ENCODE measurements around the gene IREB2. TPM values are rescaled to one million over a fixed set of nuclear protein-coding genes. Genes with fewer than 3 reads are reported as not detected.

Gene IREB2
- total and polyA plus RNA-seq, 2 of the 13 experiments (the other 11 are each of a cell fraction or from before 2014, with no cell fraction given), result 24.2 to 30.4 TPM

DNA sequence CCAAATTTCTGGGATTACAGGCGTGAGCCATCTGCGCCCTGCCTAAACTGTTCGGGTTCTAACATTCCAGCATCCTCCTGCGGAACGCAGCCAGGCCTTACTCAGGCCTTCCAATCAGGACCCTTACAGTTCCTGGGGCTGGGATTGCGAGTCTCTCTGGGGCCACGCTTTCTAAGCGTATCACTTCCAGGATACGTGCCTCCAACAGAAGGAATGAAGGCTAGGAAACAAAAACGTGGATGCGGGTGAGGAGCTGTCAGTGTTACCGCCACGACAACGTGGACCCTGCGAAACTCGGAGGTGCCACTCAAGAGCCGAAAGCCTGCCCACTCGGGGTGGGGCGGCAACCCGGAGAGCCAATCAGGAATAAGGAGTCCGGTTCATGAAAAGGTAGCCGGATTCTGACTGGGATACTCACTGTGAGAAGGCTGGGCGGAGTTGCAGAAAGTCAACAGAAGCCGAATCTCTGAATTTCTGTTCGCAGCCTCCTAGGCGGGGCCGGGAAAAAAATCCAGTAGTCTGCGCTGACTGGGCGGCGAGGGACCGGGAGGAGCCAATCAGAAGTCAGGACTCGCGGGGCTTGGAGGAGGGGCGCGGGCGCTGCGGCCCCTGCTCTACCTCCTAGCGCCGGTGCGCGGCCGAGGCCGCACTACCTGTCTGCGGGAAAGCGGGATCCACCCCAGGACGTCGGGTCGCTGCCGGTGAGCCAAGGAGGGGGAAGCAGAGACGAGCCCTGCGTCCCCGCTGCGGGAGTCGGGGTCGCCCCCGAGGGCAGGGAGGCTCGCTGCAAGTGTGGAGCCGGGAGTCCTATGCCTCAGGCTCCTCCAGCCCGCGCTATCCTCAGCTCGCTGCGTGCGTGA lies 69.2 kb downstream of the IREB2 start, which contains the start of gene HYKK:
Gene HYKK (plus strand): TSS at position 607 of the 860 bp plus-strand sequence. CDS start 5,512 bp downstream, outside the sequence.
- no peaks in the 10 kb centered on the region for H3K79me2 ChIP-seq (ENCODE audit: insufficient read depth, low read length)
- WGBS (ENCODE audit: low lambda C conversion rate), result 1% methylated on average over 24 of the region's 63 CpGs
- FAIRE-seq (peak; percentile 98), DNase-seq (ENCODE audit: low spot score) (peak; percentile 98), ATAC-seq (peak; percentile 97)
- BruUV-seq (replicated peaks), result no TSS peak
- H3K9ac ChIP-seq (ENCODE audit: insufficient read depth, low read depth, low read length), result peak within 1 kb of the TSS; percentile 63
- ChIA-PET POLR2A (interaction anchor here (0.6 to 3.6 kb wide), 5 partner anchors 33 to 208 kb away, joined by 3 to 17 read pairs (median 4); partner anchors contain the start of genes CHRNA5, IREB2, PSMA4 and SKIC8), CTCF (ENCODE audit: low intra/inter-chr PET ratio, low total read pairs) (no interaction called here)
- peak within 1 kb of the TSS; percentile 96 for H3K4me2 ChIP-seq (ENCODE audit: low read depth, low read length)
- in situ Hi-C loops (cut with HindIII; ENCODE audit: extremely low pct_ligation_motif_present, low pct_unique_long_range_greater_than_20kb), result no loop called here
- peaks cover 29% of the 10 kb centered on the region for H3K4me1 ChIP-seq (ENCODE audit: insufficient read depth, low read length)
- peak within 1 kb of the TSS; percentile 84 for H2AFZ ChIP-seq (ENCODE audit: low read length)
- H4K20me1 ChIP-seq (ENCODE audit: insufficient read depth, low read length), result no peaks in the 10 kb centered on the region
- no peaks in the 10 kb centered on the region; a peak in 1 of 5 replicates for H3K27me3 ChIP-seq (ENCODE audit: control insufficient read depth in 1 of 2, insufficient read depth in 2 of 2, low read length in 2 of 2)
- H3K27ac ChIP-seq (ENCODE audit: extremely low read length, insufficient read depth, low read length), result peak within 1 kb of the TSS; percentile 55
- no peaks in the 10 kb centered on the region for H3K9me3 ChIP-seq (ENCODE audit: low read length)
- H3K36me3 ChIP-seq (replicated peaks in 1 of 2; ENCODE audit: control insufficient read depth in 1 of 2, insufficient read depth in 2 of 2, low read length in 2 of 2), result no peaks in the 10 kb centered on the region
- intact Hi-C loops (cut with micrococcal nuclease; ENCODE audit: unreplicated experiment), result loop anchor here (5.0 to 10.0 kb wide), 2 partner anchors 35 to 58 kb away; partner anchors contain the start of genes CHRNA5 and PSMA4
- peak within 1 kb of the TSS; percentile 69 to 84 (median 83) for H3K4me3 ChIP-seq (replicated peaks in 1 of 3; ENCODE audit: insufficient read depth in 1 of 3, low read depth in 2 of 3, low read length in 3 of 3)
- TF ChIP-seq, protein P1, sequence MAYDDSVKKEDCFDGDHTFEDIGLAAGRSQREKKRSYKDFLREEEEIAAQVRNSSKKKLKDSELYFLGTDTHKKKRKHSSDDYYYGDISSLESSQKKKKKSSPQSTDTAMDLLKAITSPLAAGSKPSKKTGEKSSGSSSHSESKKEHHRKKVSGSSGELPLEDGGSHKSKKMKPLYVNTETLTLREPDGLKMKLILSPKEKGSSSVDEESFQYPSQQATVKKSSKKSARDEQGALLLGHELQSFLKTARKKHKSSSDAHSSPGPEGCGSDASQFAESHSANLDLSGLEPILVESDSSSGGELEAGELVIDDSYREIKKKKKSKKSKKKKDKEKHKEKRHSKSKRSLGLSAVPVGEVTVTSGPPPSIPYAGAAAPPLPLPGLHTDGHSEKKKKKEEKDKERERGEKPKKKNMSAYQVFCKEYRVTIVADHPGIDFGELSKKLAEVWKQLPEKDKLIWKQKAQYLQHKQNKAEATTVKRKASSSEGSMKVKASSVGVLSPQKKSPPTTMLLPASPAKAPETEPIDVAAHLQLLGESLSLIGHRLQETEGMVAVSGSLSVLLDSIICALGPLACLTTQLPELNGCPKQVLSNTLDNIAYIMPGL (CRISPR knock-in tag; IDR thresholded peaks at IDR 0.05; ENCODE audit: borderline replicate concordance in 1 of 2, low read depth in 1 of 2), result peak; percentile 55 to 80; a peak in 2 of 4 replicates
- TF ChIP-seq, protein P2, sequence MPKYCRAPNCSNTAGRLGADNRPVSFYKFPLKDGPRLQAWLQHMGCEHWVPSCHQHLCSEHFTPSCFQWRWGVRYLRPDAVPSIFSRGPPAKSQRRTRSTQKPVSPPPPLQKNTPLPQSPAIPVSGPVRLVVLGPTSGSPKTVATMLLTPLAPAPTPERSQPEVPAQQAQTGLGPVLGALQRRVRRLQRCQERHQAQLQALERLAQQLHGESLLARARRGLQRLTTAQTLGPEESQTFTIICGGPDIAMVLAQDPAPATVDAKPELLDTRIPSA (CRISPR knock-in tag; IDR thresholded peaks at IDR 0.05; ENCODE audit: borderline replicate concordance), result no peak
- TF ChIP-seq, protein P3, sequence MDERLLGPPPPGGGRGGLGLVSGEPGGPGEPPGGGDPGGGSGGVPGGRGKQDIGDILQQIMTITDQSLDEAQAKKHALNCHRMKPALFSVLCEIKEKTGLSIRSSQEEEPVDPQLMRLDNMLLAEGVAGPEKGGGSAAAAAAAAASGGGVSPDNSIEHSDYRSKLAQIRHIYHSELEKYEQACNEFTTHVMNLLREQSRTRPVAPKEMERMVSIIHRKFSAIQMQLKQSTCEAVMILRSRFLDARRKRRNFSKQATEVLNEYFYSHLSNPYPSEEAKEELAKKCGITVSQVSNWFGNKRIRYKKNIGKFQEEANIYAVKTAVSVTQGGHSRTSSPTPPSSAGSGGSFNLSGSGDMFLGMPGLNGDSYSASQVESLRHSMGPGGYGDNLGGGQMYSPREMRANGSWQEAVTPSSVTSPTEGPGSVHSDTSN (CRISPR knock-in tag; IDR thresholded peaks at IDR 0.05), result peak; percentile 88
- TF ChIP-seq SRSF1 (optimal IDR thresholded peaks at IDR 0.05; ENCODE audit: low read depth, low read length) (peak; percentile 68), PHF21A (CRISPR knock-in tag; IDR thresholded peaks at IDR 0.05) (peak; percentile 89), MXD4 (CRISPR knock-in tag; IDR thresholded peaks at IDR 0.05) (peak; percentile 91), ARNT (IDR thresholded peaks at IDR 0.05) (no peak), MIER2 (CRISPR knock-in tag; IDR thresholded peaks at IDR 0.05) (no peak), ZNF605 (CRISPR knock-in tag; IDR thresholded peaks at IDR 0.05) (peak; percentile 95), SSRP1 (CRISPR knock-in tag; IDR thresholded peaks at IDR 0.05) (no peak), NFYC (CRISPR knock-in tag; IDR thresholded peaks at IDR 0.05) (peak; percentile 85; the same call in 1 of the 2 replicates)
- TF ChIP-seq, protein P4, sequence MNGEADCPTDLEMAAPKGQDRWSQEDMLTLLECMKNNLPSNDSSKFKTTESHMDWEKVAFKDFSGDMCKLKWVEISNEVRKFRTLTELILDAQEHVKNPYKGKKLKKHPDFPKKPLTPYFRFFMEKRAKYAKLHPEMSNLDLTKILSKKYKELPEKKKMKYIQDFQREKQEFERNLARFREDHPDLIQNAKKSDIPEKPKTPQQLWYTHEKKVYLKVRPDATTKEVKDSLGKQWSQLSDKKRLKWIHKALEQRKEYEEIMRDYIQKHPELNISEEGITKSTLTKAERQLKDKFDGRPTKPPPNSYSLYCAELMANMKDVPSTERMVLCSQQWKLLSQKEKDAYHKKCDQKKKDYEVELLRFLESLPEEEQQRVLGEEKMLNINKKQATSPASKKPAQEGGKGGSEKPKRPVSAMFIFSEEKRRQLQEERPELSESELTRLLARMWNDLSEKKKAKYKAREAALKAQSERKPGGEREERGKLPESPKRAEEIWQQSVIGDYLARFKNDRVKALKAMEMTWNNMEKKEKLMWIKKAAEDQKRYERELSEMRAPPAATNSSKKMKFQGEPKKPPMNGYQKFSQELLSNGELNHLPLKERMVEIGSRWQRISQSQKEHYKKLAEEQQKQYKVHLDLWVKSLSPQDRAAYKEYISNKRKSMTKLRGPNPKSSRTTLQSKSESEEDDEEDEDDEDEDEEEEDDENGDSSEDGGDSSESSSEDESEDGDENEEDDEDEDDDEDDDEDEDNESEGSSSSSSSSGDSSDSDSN (CRISPR knock-in tag; IDR thresholded peaks at IDR 0.05), result peak; percentile 57
- TF ChIP-seq, protein P5, sequence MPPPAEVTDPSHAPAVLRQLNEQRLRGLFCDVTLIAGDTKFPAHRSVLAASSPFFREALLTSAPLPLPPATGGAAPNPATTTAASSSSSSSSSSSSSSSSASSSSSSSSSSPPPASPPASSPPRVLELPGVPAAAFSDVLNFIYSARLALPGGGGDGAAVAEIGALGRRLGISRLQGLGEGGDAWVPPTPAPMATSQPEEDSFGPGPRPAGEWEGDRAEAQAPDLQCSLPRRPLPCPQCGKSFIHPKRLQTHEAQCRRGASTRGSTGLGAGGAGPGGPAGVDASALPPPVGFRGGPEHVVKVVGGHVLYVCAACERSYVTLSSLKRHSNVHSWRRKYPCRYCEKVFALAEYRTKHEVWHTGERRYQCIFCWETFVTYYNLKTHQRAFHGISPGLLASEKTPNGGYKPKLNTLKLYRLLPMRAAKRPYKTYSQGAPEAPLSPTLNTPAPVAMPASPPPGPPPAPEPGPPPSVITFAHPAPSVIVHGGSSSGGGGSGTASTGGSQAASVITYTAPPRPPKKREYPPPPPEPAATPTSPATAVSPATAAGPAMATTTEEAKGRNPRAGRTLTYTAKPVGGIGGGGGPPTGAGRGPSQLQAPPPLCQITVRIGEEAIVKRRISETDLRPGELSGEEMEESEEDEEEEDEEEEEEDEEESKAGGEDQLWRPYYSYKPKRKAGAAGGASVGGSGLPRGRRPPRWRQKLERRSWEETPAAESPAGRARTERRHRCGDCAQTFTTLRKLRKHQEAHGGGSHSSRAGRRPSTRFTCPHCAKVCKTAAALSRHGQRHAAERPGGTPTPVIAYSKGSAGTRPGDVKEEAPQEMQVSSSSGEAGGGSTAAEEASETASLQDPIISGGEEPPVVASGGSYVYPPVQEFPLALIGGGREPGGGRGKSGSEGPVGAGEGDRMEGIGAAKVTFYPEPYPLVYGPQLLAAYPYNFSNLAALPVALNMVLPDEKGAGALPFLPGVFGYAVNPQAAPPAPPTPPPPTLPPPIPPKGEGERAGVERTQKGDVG (CRISPR knock-in tag; IDR thresholded peaks at IDR 0.05; ENCODE audit: borderline replicate concordance), result peak; percentile 39; the same call in 1 of the 2 replicates

All from HepG2 (cell line).